DOHH2 (cell line): Measurements from ENCODE around the gene ITPKB.

Source experiments
- CTCF ChIP-seq: fragments of 200-600 bp; sonication (generic); IDR thresholded peaks from one replicate; pipeline ENCODE4 v1.5.1; 2014; ENCODE audit warnings: antibody characterized with exemption, mild to moderate bottlenecking, low read depth, low read length; ENCODE audit not compliant: poor library complexity, severe bottlenecking
- EZH2phosphoT487 ChIP-seq: fragments of 200-600 bp; sonication (generic); IDR thresholded peaks from 2 replicates; pipeline ENCODE4 v1.6.1; 2017; ENCODE audit warnings: borderline replicate concordance, mild to moderate bottlenecking, antibody characterized with exemption, low read length, moderate library complexity, mixed read lengths

- no peak for TF ChIP-seq CTCF
- TF ChIP-seq EZH2phosphoT487: no peak
These were observed 23.0 kb upstream of the ITPKB start for GRCh38 chr1:226762055-226762454.
